ENCODE measurements around the gene FBXW9. TPM values are rescaled to one million over a fixed set of nuclear protein-coding genes. Genes with fewer than 3 reads are reported as not detected.
"Not testable (repeated sequence)": the region's sequence is repeated elsewhere in the genome, so short reads cannot be mapped to it uniquely, and the experiment has no call there.

FBXW9 gene
- total RNA-seq, 2 experiments from 2014 or later: 8.3 to 8.8 TPM

- DNase-seq; ATAC-seq; intact Hi-C loops (cut with DNase I, micrococcal nuclease); H3K27ac Mint-ChIP-seq; POLR2A ChIA-PET; H3K27me3 Mint-ChIP-seq; H3K9me3 Mint-ChIP-seq (ENCODE audit: low read depth): not testable (repeated sequence)
- Mint-ChIP-seq H3K36me3 (ENCODE audit: low read depth) (peaks cover 24% of the 10 kb centered on the region), H3K4me1 (peaks cover 11% of the 10 kb centered on the region), H3K4me3 (peak overlapping the region; percentile 38)
- CTCF ChIA-PET: interaction anchor here (2.0 kb wide), 1 partner anchor 36 kb away, joined by 4 read pairs; the partner anchor contains the start of gene TRIR
These were observed 994 bp upstream of the FBXW9 start for GRCh38 chr19:12697425-12697824.

GRCh38 chr19:12695997-12696365 is 450 bp downstream of the FBXW9 start:
- POLR2A ChIA-PET: interaction anchor here (0.7 to 1.1 kb wide), 3 partner anchors 14 to 85 kb away, joined by 3 to 6 read pairs (median 3); partner anchors contain the start of genes DHPS, TNPO2, ZNF490 and ZNF791
- peaks cover 12% of the 10 kb centered on the region for H3K36me3 Mint-ChIP-seq (ENCODE audit: low read depth)
- peak overlapping the region; percentile 75 for H3K4me3 Mint-ChIP-seq
- DNase-seq (peak; percentile 41), ATAC-seq (peak; percentile 9)
- no peaks in the 10 kb centered on the region for H3K27me3 Mint-ChIP-seq
- CTCF ChIA-PET: interaction anchor here (0.8 to 1.2 kb wide), 2 partner anchors 62 to 683 kb away, joined by 3 to 4 read pairs; no protein-coding TSS in a partner anchor
- H3K4me1 Mint-ChIP-seq: peaks cover 11% of the 10 kb centered on the region
- H3K9me3 Mint-ChIP-seq (ENCODE audit: low read depth): no peaks in the 10 kb centered on the region
- peak overlapping the region; percentile 94 for H3K27ac Mint-ChIP-seq
- intact Hi-C loops (cut with DNase I, micrococcal nuclease): loop anchor here (1.0 kb wide), 3 partner anchors 15 to 38 kb away; partner anchors contain the start of genes DHPS (in 2 of the 2) and TRIR (in 1 of the 2)

GRCh38 chr19:12695514-12695913 is 917 bp downstream of the FBXW9 start:
- intact Hi-C loops (cut with DNase I, micrococcal nuclease): no loop called here
- no peaks in the 10 kb centered on the region for H3K9me3 Mint-ChIP-seq (ENCODE audit: low read depth)
- ATAC-seq (no peak), DNase-seq (no peak)
- H3K4me3 Mint-ChIP-seq: peak overlapping the region; percentile 75
- H3K4me1 Mint-ChIP-seq: peaks cover 11% of the 10 kb centered on the region
- POLR2A ChIA-PET: interaction anchor here (1.1 kb wide), 1 partner anchor 14 kb away, joined by 6 read pairs; the partner anchor contains the start of gene DHPS
- H3K36me3 Mint-ChIP-seq (ENCODE audit: low read depth): peaks cover 8% of the 10 kb centered on the region
- no peak overlapping the region for H3K27ac Mint-ChIP-seq
- CTCF ChIA-PET: interaction anchor here (0.8 to 1.2 kb wide), 3 partner anchors 18 to 682 kb away, joined by 3 to 4 read pairs (median 3); no protein-coding TSS in a partner anchor
- H3K27me3 Mint-ChIP-seq: no peaks in the 10 kb centered on the region

DNA sequence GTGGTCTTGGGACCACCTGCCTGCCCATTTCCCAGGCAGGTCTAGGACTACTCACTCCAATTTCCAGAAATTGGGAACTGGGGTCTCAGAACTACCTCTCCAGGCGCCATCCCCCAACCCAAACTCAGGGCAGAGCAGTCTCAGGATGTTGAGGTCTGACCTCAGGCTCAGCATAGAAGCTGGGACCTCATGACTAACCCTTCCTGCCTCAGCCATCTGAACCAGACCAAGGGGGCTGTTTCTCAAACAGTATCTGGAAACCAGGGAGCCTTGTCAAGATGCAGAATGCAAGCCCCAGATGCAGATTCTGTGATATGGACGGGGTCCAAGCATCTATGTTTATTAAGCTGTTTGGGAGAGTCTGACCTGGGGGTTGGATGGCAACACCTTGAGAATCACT is 1.3 kb downstream of the FBXW9 start:
- H3K9me3 Mint-ChIP-seq (ENCODE audit: low read depth): no peaks in the 10 kb centered on the region
- intact Hi-C loops (cut with DNase I, micrococcal nuclease): no loop called here
- no peak for DNase-seq
- no peaks in the 10 kb centered on the region for H3K27me3 Mint-ChIP-seq
- H3K4me3 Mint-ChIP-seq: peak overlapping the region; percentile 46
- ChIA-PET CTCF (interaction anchor here (0.8 kb wide), 2 partner anchors 17 to 682 kb away, joined by 3 read pairs; no protein-coding TSS in a partner anchor), POLR2A (interaction anchor here (1.1 kb wide), 1 partner anchor 14 kb away, joined by 6 read pairs; the partner anchor contains the start of gene DHPS)
- H3K4me1 Mint-ChIP-seq: peaks cover 11% of the 10 kb centered on the region
- H3K36me3 Mint-ChIP-seq (ENCODE audit: low read depth): peaks cover 8% of the 10 kb centered on the region
- ATAC-seq: no peak
- no peak overlapping the region for H3K27ac Mint-ChIP-seq

- Mint-ChIP-seq H3K27ac (no peak overlapping the region), H3K4me1 (peaks cover 11% of the 10 kb centered on the region), H3K36me3 (ENCODE audit: low read depth) (peaks cover 8% of the 10 kb centered on the region), H3K27me3 (no peaks in the 10 kb centered on the region), H3K4me3 (peak overlapping the region; percentile 46), H3K9me3 (ENCODE audit: low read depth) (no peaks in the 10 kb centered on the region)
- CTCF ChIA-PET: interaction anchor here (0.8 to 1.1 kb wide), 2 partner anchors 17 to 52 kb away, joined by 3 read pairs; no protein-coding TSS in a partner anchor
- POLR2A ChIA-PET: interaction anchor here (0.6 to 1.1 kb wide), 2 partner anchors 13 to 65 kb away, joined by 4 to 6 read pairs; partner anchors contain the start of gene DHPS
- DNase-seq (no peak), ATAC-seq (no peak)
- intact Hi-C loops (cut with DNase I, micrococcal nuclease): no loop called here
These were observed 1.8 kb downstream of the FBXW9 start for GRCh38 chr19:12694641-12695040.

DNA sequence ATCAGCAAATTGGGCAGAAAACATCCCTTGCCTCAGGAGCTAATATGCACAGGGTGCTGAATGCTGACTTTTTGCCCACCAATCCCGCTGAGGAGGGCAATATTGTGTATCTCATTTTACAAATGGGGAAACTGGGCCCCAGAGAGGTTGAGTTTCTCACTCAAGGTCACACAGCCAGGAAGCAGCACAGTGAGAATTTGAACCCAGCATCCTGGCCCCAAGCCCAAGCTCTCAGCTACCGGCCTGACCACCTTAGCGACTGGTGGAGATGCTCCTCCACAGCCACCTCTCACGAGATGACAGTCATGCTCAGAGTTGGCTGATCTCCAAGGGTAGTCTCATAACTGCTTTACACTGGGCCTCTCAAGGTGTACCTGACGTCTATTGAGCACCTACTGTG is 3.5 kb downstream of the FBXW9 start:
- intact Hi-C loops (cut with DNase I, micrococcal nuclease): no loop called here
- Mint-ChIP-seq H3K4me1 (peaks cover 8% of the 10 kb centered on the region), H3K9me3 (ENCODE audit: low read depth) (no peaks in the 10 kb centered on the region), H3K4me3 (no peak overlapping the region), H3K27ac (no peak overlapping the region), H3K27me3 (no peaks in the 10 kb centered on the region), H3K36me3 (ENCODE audit: low read depth) (peaks cover 2% of the 10 kb centered on the region)
- ChIA-PET CTCF (interaction anchor here (0.6 to 0.9 kb wide), 2 partner anchors 31 to 156 kb away, joined by 3 to 4 read pairs; no protein-coding TSS in a partner anchor), POLR2A (no interaction called here)
- DNase-seq (no peak), ATAC-seq (no peak)

DNA sequence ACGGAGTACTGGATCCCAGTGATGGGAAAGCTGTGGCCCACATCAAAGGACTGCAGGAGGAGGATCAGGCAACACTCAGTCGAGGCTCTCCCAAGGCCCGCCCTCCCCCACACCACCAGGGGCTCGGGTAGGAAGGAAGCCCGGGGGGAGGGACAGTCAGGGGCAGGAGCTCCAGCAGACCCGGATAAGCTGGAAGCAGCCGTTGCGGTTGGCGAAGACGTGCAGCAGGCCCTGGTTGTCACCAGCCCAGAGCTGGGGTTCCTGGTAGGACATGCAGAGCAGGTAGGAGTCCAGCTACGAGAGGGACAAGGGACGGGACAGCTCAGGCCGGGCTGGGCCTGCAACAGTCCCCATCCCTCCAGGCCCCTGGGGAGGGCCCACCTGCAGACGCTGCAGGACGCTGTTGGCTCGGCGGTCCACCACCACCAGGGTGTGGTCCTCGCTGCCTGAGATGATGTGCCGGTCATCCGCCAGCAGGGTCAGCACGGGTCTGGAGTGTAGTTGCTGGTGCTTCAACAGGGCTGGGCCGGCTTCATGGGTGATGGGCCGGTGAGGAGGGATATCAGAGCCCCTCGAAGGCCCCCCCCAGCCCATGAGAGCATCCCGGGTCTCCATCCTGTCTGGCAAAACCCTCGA is 6.7 kb downstream of the FBXW9 start:
- intact Hi-C loops (cut with DNase I, micrococcal nuclease): no loop called here
- no peaks in the 10 kb centered on the region for H3K9me3 Mint-ChIP-seq (ENCODE audit: low read depth)
- H3K27ac Mint-ChIP-seq: no peak overlapping the region
- H3K4me1 Mint-ChIP-seq: no peaks in the 10 kb centered on the region
- H3K27me3 Mint-ChIP-seq: no peaks in the 10 kb centered on the region
- ChIA-PET POLR2A (interaction anchor here (0.6 to 0.7 kb wide), 2 partner anchors 71 to 77 kb away, joined by 3 read pairs; no protein-coding TSS in a partner anchor), CTCF (interaction anchor here (1.1 kb wide), 1 partner anchor 58 kb away, joined by 3 read pairs; no protein-coding TSS in a partner anchor)
- peaks cover 2% of the 10 kb centered on the region for H3K36me3 Mint-ChIP-seq (ENCODE audit: low read depth)
- DNase-seq: no peak
- no peak overlapping the region for H3K4me3 Mint-ChIP-seq
- no peak for ATAC-seq

DNA sequence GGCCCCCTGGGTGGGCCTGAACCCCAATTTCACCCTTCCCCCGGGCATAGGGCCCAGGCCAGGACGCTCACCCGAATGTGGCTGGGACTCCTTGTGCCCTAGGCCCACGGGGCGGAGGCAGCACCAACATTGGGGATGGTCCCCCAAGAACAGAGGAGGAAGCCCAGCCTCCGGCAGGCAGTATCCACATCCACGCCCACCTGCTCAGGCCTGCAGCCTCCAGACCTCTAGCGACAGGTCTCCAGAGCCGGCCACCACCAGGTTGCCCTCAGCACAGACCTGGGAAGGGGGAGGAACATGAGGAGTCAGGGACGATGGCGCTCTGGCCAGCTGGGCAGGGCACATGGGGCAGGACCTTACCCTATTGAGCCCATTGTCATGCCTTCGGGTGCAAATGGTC is 7.4 kb downstream of the FBXW9 start:
- DNase-seq (no peak), ATAC-seq (no peak)
- POLR2A ChIA-PET: interaction anchor here (0.6 kb wide), 1 partner anchor 76 kb away, joined by 3 read pairs; no protein-coding TSS in a partner anchor
- H3K4me3 Mint-ChIP-seq: no peak overlapping the region
- H3K27me3 Mint-ChIP-seq: no peaks in the 10 kb centered on the region
- peaks cover 2% of the 10 kb centered on the region for H3K36me3 Mint-ChIP-seq (ENCODE audit: low read depth)
- CTCF ChIA-PET: interaction anchor here (0.6 kb wide), 1 partner anchor 58 kb away, joined by 4 read pairs; no protein-coding TSS in a partner anchor
- no peaks in the 10 kb centered on the region for H3K4me1 Mint-ChIP-seq
- no peak overlapping the region for H3K27ac Mint-ChIP-seq
- no peaks in the 10 kb centered on the region for H3K9me3 Mint-ChIP-seq (ENCODE audit: low read depth)
- intact Hi-C loops (cut with DNase I, micrococcal nuclease): no loop called here

GRCh38 chr19:12687496-12688196 is 8.8 kb downstream of the FBXW9 start, which contains the start of gene GNG14:
Gene GNG14, plus strand, starts transcription at chr19:12687998. Its CDS starts 51 bp downstream, at chr19:12688049.
- H3K9me3 Mint-ChIP-seq (ENCODE audit: low read depth): no peaks in the 10 kb centered on the region
- POLR2A ChIA-PET: no interaction called here
- intact Hi-C loops (cut with DNase I, micrococcal nuclease): no loop called here
- H3K27me3 Mint-ChIP-seq: no peaks in the 10 kb centered on the region
- H3K4me3 Mint-ChIP-seq: no peak within 1 kb of the TSS
- H3K27ac Mint-ChIP-seq: no peak within 1 kb of the TSS
- no peaks in the 10 kb centered on the region for H3K4me1 Mint-ChIP-seq
- ATAC-seq: no peak
- DNase-seq: no peak
- CTCF ChIA-PET: no interaction called here
- H3K36me3 Mint-ChIP-seq (ENCODE audit: low read depth): peaks cover 2% of the 10 kb centered on the region

DNA sequence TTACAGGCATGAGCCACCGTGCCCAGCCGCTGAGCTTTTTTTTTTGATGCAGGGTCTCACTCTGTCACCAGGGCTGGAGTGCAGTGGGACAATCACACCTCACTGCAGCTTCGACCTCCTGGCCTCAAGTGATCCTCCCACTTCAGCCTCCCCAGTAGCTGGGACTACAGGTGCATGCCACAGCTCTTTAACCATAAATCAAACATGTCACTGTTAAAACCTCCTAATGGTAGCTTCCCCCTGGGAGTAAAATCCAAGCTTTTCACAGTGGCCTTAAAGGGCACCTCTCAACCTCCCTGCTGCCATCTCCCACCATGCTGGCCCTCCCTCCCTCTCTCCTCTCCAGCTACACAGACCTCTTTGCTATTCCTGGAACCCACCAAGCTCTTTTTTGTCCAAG is 10.6 kb downstream of the FBXW9 start:
- H3K4me3 Mint-ChIP-seq: no peak overlapping the region
- H3K9me3 Mint-ChIP-seq (ENCODE audit: low read depth): no peaks in the 10 kb centered on the region
- peaks cover 4% of the 10 kb centered on the region for H3K4me1 Mint-ChIP-seq
- intact Hi-C loops (cut with DNase I, micrococcal nuclease): no loop called here
- DNase-seq (no peak), ATAC-seq (no peak)
- POLR2A ChIA-PET: no interaction called here
- H3K27me3 Mint-ChIP-seq: no peaks in the 10 kb centered on the region
- CTCF ChIA-PET: interaction anchor here (1.9 kb wide), 1 partner anchor 14 kb away, joined by 9 read pairs; no protein-coding TSS in a partner anchor
- H3K36me3 Mint-ChIP-seq (ENCODE audit: low read depth): peaks cover 6% of the 10 kb centered on the region
- H3K27ac Mint-ChIP-seq: no peak overlapping the region

Data from activated CD4-positive, alpha-beta T cell treated with anti-CD3 and anti-CD28 coated beads for 36 hours (primary cell).